Activated CD8-positive, alpha-beta memory T cell treated with anti-CD3 and anti-CD28 coated beads for 24 hours (primary cell): ENCODE measurements around the gene ZNG1C.
"Not testable (repeated sequence)": the region's sequence is repeated elsewhere in the genome, so short reads cannot be mapped to it uniquely, and the experiment has no call there.

Experiments used
- DNase-seq: peaks from one replicate; pipeline ENCODE4 v3.0.0-alpha.2; 2020

The ZNG1C gene

GRCh38 chr9:68343242-68343641 is 101.5 kb downstream of the ZNG1C start:
- DNase-seq, result not testable (repeated sequence)

- not testable (repeated sequence) for DNase-seq
Measured at GRCh38 chr9:68343992-68344391, 102.2 kb downstream of the ZNG1C start.
